ENCODE measurements around the gene EYA2.

The EYA2 gene

DNA sequence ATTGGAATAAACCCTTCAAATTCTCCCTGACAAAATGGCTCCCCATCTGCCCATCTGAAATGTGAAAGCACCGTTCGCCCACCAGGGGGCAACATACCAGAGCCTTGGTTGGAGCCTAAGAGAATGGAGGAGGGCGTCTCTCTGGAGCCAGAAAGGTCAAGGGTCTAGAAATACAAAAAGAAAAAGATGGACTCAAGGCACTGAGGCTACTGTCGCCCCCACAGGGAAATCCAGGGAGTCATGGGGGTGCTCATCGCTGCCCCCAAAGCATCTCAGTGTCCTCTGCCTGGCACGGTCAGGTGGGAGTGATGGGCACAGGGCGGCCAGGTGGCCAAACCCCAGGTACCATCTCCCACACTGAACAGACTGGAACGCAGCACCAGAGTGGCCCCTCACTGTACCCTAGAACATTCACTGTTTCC is 325.5 kb downstream of the EYA2 start:
- FAIRE-seq = no peak
- DNase-seq (ENCODE audit: low spot score) = peak; percentile 77

DNA sequence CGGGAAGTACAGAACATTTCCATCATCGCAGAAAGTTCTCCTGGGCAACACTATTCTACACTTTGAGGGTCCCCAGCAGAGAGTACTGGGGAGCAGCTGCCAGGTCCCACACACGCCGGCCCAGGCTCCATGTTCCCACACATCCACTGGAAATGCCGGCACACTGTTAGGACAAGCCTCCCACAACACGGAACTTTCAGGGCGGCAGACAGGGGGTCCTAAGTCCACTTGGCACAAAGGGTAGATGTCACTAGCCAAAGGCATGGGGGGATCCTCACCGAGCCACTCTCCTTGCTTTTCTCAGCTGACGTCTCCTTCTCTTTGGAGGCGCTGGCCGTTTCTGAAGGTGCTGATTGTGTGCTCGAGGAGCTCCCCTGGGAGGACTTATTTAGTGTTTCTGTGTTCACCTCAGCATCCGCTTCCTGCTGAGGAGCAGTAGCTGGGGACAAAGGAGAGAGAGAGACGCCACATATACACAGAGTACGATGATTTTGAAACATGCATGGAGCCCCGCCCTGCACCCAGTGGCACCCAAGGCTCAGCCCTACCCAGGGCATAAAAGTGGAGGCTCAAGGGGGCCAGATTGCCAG is 326.5 kb downstream of the EYA2 start:
- FAIRE-seq (no peak), DNase-seq (ENCODE audit: low spot score) (no peak)

GRCh38 chr20:47222468-47223119 is 328.0 kb downstream of the EYA2 start:
- FAIRE-seq = no peak

DNA sequence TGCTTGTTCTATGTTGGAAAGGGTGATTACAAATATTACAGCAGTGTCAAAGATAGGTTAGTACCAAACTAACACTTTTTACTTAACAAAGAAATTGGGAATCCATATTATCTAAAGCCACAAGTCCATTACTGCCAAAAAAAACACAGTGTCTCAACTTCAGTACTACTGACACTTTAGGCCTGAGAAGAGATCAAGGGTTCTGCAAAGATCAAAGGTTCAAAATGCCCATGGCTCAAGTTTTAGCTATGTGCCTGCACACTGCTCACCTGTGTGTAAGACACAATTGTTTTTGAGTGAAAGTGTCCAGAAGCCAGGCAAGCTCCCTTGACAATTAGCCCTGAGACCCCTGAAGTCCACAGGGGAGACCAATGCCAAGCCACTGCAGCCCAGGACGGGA is 329.3 kb downstream of the EYA2 start:
- no peak for FAIRE-seq
- DNase-seq (ENCODE audit: low spot score) = no peak

More at GRCh38 chr20:47222468-47223119, 328.0 kb downstream of the EYA2 start:
- DNase-seq (ENCODE audit: low spot score) = no peak

DNA sequence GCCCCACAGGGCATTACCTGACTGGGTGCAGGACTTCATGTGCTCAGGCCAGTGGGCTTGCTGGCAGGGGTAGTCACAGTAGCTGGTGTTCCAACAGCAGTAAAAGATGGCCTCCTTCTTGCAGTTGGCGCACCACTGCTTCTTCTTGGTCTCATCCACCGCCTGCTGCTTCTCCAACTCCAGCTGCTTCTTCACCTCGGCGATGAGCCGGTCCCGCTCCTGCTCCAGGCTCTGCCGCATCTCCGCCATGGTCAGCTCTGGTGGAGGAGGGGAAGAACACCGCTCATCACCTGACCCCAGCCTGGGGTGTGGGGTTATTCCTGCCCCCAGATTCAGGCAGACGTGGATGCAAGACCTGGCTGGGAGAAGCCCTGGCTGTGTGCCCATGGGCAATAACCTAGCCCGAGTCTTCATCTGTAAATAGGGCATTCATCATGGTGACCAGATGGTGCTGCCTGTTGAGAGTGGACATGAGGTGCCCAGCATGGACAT is 329.7 kb downstream of the EYA2 start:
- FAIRE-seq (peak; percentile 40), DNase-seq (ENCODE audit: low spot score) (no peak)

GRCh38 chr20:47224857-47225256 is 330.2 kb downstream of the EYA2 start:
- FAIRE-seq (no peak), DNase-seq (ENCODE audit: low spot score) (no peak)

- no peak for DNase-seq (ENCODE audit: low spot score)
- FAIRE-seq = no peak
Measured at GRCh38 chr20:47225458-47225857, 330.8 kb downstream of the EYA2 start.

- FAIRE-seq (no peak), DNase-seq (ENCODE audit: low spot score) (no peak)
Measured at GRCh38 chr20:47227119-47227518, 332.5 kb downstream of the EYA2 start.

GRCh38 chr20:47227576-47227975 is 332.9 kb downstream of the EYA2 start:
- DNase-seq (ENCODE audit: low spot score) (no peak), FAIRE-seq (no peak)

GRCh38 chr20:47228654-47229053 is 334.0 kb downstream of the EYA2 start:
- FAIRE-seq = no peak
- no peak for DNase-seq (ENCODE audit: low spot score)

DNA sequence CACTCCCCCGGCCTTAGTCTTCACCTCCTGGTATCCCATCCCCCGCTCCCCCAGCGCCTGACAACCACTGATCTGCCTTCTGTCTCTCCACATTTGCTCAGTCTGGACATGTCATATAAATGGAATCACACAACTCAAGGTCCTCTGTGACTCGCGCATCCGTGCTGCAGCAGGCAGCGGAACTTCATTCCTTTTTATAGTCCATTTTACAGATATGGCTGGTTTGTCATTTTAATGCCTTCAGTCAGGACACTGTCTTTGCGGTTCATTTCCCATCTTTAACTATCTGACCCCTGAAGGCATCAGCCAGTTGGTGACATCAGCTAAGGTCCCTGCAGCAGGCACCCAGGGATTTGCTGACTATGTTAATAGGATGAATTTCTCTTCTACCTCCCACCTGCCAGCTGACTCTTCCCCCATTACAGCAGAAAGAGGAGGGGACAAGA is 336.2 kb downstream of the EYA2 start:
- DNase-seq (ENCODE audit: low spot score) (no peak), FAIRE-seq (no peak)

DNA sequence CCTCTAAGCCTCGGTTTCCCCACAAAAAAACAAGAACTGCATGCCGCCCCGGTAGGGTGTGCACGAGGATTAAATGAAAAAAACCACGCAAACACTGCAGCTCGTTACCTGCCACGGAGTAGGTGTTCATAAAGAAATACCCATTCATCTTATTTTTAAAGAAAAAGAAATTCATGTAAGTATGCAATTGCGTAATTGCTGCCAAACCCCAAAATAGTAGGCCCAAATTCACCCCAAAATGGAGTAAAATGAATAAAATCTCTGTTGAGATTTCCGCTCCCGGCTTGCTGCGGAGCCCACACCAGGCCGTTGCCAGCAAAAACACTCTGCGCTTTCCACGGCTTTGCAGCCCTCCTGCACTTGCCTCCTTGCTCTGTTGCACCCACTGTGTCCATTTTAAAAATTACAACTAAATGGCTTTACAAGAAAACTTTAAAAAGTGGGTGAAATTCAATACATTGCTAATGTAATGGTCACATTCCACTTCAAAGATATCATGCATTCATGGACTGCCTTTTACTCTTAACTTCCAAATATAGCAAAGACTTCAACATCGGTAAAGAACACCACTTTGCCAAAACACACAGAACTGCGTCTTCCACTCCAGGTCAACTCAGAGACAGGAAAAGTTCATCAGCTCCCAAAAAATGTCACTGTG is 336.9 kb downstream of the EYA2 start:
- DNase-seq (ENCODE audit: low spot score) (no peak), FAIRE-seq (no peak)

DNA sequence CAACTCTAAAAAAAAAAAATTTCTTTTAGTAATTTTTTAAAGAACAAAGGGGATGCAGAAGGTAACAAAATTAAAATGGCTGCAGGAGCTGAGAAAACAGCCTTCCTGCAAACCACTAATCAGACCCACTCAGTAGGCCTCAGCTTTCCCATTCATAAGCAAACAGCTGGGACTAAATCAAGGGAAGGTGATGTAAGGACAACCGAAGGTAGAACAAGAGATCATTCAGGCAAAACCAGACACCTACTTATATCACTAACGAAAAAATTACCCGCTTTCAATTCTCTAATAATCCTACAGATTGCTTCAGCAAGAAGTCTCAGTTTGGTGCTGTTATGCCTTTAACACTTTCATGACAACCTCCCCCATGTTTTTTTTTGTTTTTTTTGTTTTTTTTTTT is 337.9 kb downstream of the EYA2 start:
- FAIRE-seq = no peak
- no peak for DNase-seq (ENCODE audit: low spot score)

DNA sequence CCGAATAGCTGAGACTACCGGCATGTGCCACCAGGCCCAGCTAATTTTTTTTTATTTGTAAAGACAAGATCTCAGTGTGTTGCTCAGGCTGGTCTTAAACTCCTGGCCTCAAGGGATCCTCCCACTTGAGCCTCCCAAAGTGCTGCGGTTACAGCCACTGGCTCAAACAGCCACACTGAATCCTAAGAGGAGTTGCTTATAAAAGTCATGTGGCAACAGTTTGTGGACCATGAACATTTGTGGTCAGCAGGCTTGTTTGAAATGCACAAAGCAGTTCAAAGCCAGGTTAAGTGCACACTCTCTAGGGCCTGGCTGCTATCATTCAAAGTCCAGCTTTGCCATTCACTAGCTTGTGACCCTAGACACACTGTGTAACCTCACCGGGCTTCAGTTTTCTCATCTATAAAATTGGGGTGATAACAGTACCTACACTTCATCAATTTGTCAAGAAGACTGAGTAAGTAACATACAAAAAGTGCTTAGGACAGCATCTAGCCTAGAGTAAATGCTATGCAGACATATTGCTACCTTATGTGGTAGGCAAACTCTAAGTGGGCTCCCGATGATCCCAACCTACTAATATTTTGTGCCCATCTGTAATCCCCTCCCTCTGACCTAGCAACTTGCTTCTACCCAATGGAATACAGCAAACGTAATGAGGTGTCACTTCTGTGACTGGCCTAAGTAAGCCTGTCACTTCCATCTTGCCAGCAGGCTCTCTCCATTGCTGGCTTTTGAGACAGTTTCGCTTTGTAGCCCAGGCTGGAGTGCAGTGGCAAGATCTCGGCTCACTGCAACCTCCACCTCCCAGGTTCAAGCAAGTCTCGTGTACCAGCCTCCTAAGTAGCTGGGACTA is 338.9 kb downstream of the EYA2 start:
- FAIRE-seq = no peak

GRCh38 chr20:47235111-47235510 is 340.5 kb downstream of the EYA2 start:
- FAIRE-seq = no peak

More for the DNA sequence above, 338.9 kb downstream of the EYA2 start:
- DNase-seq (ENCODE audit: low spot score) = no peak

GRCh38 chr20:47235853-47236638 is 341.4 kb downstream of the EYA2 start:
- no peak for DNase-seq (ENCODE audit: low spot score)
- no peak for FAIRE-seq

More at GRCh38 chr20:47235111-47235510, 340.5 kb downstream of the EYA2 start:
- no peak for DNase-seq (ENCODE audit: low spot score)

DNA sequence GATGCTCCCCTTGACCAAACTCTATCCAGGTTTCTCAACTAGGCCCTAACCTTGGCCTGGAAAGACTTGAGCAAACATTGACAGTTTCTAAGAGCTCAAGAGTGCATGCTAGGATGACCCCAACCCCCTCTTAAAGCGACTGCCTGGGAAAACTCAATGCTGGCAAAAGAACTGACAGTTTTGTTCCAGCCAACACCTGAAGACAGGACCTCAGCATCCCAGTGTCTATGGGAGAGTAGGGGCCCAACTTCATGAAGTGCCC is 341.9 kb downstream of the EYA2 start:
- no peak for FAIRE-seq
- DNase-seq (ENCODE audit: low spot score) = no peak

DNA sequence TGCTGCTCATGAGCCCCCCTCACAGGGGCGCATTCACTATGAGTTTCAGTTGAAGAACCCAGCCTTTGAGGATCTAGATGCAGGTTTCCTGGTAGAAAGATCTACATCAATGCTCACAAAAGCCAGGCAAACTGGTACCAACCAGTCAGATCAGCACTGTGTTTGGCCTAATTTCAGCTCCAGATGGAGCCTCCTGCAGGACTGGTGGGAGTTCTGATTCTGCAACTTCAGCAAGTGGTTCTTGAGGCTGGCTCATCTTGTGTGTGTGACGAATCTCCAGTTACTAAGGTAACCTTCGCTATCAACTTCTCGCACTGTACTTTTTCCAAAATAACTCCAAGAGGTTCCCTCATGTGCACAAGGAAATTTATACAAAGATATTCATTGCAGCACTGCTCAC is 343.1 kb downstream of the EYA2 start:
- DNase-seq (ENCODE audit: low spot score) (no peak), FAIRE-seq (no peak)

All from urothelium cell line (cell line).